Fibroblast of pulmonary artery (primary cell): ENCODE measurements around the gene ZNF534.
"Not testable (repeated sequence)": the region's sequence is repeated elsewhere in the genome, so short reads cannot be mapped to it uniquely, and the experiment has no call there.

Experiments used
- DNase-seq: peaks from one replicate; pipeline ENCODE4 v3.0.0-alpha.2; 2010; ENCODE audit warnings: low read depth
- H3K4me3 ChIP-seq: replicated peaks from 2 replicates; pipeline ENCODE4 v1.5.1; 2011; ENCODE audit warnings: low read depth, mild to moderate bottlenecking, control low read depth, low read length, moderate library complexity
- TF ChIP-seq, protein P1 (sequence below): IDR thresholded peaks from 2 replicates; pipeline ENCODE4 v1.5.1; 2011; ENCODE audit warnings: mild to moderate bottlenecking, control low read depth, low read length, inconsistent platforms; ENCODE audit errors: missing control alignments

Gene ZNF534

DNA sequence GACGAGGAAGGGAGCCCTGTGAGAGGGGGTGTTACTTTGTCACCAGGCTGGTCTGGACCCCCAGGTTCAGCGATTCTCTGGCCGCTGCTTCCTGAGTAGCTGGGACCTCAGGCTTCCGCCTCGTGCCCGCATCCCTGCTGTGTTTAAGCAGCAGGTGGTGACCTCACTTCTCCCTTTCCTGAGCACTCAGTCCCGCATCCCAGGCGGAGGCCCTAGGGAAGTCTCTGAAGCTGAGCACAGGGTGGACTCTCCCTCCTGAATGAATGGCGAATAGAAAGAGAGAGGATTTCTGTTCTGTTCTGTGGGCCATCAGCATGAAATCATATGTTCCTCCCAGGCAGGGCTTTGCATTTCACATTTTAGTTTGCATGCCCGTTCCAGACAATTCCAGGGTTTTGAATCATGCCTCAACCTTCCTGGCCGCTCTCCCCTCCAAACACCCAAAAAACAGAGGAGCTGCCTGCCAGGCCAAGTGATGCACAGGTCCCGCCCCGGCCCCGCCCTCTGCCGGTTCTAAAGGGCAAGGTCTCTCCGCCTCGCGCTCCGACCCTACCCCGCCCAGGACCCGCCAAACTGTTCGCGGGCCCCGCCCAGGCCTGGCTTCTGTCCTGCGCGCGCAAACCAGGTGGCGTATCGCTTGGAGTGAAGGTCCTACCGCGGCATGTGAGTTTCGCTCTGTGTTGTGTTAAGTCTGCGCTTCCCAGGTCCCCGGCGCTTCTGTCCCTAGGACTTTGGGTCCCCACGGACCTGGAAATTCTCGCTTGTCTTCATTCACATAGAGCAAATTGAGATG, 63.4 kb downstream of the ZNF534 start:
- TF ChIP-seq, protein P1, sequence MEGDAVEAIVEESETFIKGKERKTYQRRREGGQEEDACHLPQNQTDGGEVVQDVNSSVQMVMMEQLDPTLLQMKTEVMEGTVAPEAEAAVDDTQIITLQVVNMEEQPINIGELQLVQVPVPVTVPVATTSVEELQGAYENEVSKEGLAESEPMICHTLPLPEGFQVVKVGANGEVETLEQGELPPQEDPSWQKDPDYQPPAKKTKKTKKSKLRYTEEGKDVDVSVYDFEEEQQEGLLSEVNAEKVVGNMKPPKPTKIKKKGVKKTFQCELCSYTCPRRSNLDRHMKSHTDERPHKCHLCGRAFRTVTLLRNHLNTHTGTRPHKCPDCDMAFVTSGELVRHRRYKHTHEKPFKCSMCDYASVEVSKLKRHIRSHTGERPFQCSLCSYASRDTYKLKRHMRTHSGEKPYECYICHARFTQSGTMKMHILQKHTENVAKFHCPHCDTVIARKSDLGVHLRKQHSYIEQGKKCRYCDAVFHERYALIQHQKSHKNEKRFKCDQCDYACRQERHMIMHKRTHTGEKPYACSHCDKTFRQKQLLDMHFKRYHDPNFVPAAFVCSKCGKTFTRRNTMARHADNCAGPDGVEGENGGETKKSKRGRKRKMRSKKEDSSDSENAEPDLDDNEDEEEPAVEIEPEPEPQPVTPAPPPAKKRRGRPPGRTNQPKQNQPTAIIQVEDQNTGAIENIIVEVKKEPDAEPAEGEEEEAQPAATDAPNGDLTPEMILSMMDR, result no peak
- H3K4me3 ChIP-seq, result no peak overlapping the region
- no peak for DNase-seq

DNA sequence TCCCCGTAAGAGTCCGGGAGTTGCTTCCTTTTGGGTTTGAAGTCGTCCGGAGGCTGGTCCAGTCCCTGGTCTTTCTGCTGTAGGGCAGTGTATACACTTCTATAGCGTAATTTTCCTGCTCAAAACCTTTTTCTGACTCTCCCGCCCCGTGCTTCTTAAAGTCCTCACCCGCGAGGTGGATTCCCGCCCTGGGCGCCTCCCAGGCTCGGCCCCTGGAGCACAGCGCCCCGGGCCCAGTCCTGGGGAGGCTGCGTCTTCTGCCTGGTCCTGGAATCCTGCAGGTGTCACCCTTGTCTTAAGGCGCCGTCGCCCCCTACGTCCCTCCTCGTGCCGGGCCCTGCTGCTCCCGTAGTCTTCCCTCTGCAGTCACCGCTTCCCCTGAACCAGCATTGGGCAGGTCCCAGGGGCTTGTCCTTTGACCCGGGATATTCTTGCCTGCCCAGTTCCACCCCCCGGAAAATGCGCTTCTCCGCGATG, 64.1 kb downstream of the ZNF534 start:
- H3K4me3 ChIP-seq, result no peak overlapping the region
- TF ChIP-seq, protein P1, result no peak
- DNase-seq, result no peak

DNA sequence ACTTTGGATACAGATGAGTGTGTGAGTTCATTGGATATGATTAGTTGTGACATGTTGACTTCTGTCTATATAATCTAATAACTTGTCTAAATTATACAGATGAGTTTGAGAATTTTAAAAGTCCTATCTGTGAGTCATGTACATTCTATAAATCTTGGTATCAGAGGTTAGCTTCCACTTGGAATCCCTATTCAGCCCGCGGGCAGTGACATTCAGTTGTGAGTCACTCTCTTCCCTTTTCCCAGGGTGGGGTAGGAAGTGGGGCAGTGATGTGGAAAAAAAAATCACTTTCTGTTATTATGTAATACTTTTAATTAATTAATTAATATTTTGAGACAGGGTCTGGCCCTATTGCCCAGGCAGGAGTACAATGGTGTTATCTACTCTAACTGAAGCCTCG, 65.6 kb downstream of the ZNF534 start:
- TF ChIP-seq, protein P1, result no peak
- H3K4me3 ChIP-seq, result no peak overlapping the region
- no peak for DNase-seq

DNA sequence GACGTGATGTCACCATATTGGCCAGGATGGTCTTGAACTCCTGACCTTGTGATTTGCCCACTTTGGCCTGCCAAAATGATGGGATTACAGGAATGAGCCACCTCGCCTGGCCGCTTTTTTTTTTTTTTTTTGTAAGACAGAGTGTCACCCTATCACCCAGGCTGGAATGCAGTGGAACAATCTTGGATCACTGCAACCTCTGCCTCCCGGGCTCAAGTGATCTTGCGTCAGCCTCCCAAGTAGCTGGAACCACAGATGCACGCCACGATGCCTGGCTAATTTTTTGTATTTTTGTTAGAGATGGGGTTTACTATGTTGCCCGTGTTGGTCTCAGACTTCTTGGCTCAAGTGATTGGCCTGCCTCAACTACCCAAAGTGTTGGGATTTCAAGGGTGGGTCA, 69.6 kb downstream of the ZNF534 start:
- TF ChIP-seq, protein P1, result no peak
- no peak for DNase-seq
- H3K4me3 ChIP-seq, result no peak overlapping the region

DNA sequence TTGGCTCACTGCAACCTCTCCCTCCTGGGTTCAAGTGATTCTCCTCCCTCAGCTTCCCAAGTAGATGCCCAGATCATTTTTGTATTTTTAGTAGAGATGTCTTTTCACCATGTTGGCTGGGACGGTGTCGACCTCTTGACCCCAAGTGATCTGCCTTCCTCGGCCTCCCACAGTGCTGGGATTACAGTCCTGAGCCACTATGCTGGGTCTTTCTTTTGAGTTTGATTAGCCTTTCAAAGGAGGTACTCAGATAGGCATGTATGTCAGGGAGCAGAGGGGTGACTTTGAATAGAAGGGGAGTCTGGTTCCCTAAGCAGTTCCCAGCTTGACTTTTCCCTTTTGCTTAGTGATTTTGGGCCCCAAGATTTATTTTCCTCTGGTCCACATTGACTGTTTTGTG, 71.5 kb downstream of the ZNF534 start:
- H3K4me3 ChIP-seq, DNase-seq: not testable (repeated sequence)

DNA sequence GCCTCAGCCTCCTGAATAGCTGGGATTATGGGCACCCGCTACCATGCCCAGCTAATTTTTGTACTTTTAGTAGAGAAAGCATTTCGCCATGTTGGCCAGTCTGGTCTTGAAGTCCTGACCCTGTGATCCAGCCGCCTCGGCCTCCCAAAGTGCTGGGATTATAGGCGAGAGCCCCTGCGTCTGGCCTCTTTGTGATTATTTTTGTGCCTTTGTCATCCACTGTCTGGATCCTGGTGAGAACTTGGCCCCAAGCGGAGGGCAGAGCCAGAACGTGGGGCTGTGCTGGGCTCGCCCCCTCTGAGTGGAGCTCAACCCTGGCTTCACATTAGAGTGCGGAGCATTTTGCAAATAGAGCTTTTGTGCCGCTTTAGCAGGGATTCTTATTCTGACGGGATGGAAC, 72.0 kb downstream of the ZNF534 start:
- not testable (repeated sequence) for H3K4me3 ChIP-seq, DNase-seq
